HG03108 (cell line): ENCODE data around the gene MYH8.

Experiments
- ATAC-seq: cut with Tn5 transposase; IDR thresholded peaks from one replicate; pipeline ENCODE4 v1.9.1; 2021; ENCODE audit warnings: moderate library complexity; ENCODE audit not compliant: unreplicated experiment

Gene MYH8

DNA sequence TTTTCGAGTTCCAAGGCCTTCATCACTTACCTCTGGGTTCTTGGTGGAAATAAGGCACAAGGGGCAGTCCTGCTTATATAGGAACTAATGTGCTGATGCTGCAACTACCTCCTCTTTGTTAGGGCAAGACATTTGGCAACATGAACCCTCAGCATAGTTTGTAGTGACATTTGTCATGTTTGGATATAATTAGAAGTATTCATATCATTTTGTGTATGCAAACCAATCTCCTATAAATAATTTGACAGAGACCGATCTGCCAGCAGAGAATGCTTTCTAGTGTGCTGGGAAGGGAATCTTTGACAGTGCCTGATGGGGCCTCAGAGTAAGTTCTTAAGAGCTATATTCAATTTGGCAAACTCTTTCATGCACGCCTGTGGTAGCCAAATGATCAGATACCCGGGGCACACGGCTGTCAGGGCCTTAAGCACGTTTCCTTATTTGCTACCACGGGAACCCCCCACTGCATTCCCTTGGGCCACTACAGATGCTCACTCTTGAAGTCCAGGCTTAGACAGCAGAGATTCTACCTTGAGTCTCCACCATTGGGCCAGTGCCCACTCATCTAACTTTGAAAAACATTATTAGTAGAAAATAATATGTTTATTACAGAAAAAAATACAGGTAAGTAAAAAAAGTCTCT is at the start of gene MYH8:
Gene MYH8 (minus strand): TSS at position 51 of the 643 bp plus-strand sequence. CDS start 1,723 bp downstream, outside the sequence.
- no peak for ATAC-seq

DNA sequence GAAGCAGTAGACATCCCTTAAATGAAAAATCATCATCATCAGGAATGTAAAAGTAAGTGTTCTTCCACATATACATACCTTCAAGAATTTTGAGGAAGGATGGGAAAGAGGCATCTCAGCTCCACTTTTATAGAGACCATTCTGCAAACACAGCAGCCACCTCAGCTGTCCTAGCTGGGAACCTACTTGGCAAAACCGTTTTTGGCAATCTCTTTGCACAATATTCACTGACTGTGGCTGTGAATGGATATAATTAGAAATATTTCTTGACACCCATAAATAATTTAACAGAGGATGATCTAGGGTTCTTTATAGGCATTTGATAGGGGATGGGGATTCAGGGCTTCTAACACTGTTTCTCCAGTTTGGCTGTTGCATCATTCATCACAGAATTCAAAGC is 47.7 kb upstream of the MYH8 start, which contains the start of gene MYH4:
Gene MYH4 (minus strand): TSS at position 101 of the 400 bp plus-strand sequence. CDS start 2,814 bp downstream, outside the sequence.
- ATAC-seq: no peak

DNA sequence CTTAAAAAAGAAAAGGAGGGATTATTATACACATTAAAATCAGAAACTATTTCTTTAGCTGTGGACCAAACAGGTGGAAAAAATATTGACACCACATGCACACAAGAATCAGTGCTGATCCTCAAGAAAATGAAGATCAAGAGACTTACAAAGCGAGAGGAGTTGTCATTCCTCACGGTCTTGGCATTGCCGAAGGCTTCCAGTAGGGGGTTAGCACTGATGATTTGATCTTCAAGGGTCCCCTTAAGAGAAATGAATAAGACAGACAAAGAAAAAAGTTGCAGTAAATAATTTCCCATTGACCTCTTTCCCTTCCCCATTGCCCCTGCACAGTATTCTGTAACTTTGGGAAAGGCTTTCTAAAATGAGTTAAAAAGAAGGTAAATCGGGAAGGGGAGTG is 41.7 kb upstream of the MYH8 start:
- no peak for ATAC-seq

DNA sequence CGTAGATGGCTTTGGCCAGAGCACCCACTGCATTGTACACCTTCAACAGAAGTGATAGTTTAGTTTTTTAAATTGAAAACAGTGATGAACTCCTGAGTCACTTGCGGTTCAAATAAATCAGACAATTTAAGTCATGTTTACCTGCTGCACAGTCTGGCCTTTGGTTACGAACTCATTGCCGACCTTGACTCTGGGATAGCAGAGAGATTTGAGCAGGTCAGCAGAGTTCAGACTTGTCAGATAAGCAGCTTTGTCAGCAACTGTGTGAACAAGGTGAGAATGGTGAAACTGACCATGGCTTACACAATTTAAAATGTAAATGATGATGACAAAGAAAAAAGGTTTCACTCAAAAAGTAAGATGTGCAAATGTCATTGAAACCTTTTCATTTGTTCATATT is 38.3 kb upstream of the MYH8 start:
- no peak for ATAC-seq

DNA sequence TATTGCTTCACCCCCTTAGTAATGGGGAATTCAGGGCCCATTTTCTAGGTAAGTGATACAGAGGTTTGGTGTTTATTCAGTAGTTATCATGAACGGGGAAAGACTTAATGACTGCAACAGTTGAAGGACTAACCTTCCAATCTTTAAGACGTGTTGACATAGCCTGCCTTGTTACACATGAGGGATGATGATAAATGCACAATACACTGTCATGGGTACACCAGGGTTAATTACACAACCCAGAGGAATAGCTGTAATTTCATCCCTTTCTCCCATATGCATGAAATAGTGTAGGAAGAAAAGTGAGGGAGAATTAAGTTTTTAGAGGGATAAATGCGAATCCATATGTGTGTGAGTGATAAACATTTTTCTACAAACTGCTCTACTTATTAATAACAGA is 37.0 kb upstream of the MYH8 start:
- ATAC-seq: no peak

DNA sequence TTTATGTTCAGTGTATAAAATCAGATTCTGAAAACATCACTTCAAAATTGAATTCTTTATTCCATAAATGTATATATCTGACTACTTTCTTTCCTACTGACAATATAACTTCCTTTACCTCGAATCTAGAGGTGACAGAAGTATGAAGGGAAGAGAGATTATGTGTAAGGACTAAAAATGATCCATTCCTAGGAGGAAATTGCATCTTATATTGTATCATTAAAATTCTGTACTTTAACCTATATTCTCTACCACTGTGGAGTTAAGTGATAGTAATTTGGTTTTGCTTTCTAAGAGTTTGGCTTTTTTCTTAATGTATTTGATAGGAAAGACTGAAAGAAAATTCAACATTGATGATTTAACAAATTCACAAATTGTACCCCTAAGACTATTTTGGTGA is 36.2 kb upstream of the MYH8 start:
- ATAC-seq: no peak

DNA sequence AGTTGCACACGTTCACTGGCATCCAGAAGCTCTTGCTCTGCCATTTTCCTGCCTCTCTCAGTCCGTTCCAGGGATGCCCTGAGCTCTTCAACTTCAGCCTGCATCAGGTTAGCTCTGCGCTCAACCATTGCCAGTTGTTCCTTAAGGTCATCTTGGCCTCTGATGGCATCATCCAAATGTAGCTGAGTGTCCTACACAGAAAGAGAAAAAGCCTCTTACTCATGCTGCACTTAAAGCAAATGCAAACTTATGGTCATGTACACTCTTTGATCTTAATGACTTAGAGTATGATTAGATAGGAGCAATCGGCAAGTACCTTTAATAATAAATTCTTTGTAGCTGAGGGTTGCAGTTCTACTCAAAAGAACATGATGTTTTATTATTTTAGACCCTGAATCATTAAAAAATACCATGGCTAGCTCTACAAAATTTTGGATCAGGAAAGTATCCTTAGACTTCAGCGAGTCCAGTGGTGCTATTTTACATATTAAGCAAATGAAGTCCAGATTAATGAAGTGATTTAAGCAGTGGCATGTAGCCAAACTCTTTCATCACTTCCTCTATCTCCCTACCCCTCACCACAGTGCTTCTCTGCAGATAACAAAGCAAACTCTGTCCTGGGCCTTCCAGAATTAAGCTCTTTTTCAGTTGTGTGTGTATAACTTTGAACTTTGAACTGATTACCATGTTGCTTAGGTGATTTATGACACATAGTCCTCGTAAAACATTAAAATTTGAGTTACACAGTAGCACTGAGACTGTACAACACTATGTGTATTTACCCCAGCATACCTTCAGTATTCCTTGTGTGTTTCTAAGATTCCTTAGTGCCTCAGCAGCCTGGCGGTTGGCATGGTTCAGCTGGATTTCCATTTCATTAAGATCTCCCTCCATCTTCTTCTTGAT is 25.5 kb upstream of the MYH8 start:
- ATAC-seq: no peak

DNA sequence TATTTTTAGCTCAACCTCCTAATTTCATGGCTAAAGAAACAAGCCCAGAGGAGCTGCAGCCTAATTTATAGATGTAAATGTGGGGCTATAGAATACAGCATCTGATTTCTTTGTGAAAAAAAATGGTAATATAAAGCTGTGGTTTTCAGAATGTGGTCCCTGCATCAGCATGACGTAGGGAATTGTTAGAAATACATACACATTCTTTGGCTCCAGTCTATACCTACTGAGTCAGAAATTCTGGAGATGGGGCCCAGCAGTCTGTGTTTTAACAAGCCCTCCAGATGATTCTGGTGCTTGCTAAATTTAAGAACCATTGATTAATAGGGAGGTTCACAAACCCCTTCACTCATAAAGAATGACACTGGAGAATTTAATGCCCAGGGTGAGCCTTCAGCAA is 18.1 kb upstream of the MYH8 start:
- no peak for ATAC-seq

DNA sequence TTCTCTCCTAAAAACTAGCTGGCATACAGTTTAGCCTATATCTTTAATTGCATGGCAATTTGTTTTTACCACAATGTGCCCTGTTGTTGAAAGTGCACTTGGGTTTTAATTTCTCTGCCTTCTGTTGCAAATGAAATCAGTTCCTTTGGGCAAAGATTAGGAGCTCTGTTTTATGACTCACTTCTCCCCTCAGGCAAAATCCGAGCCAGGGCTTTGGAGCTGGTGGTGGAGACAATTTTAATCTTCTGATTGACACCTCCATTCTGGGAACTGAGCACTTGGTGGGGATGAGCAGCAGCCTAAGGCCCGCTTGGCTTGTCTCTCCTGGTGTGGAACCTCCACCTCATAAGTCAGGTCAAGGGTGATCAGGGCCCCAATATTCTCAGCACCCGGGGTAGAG is 13.3 kb upstream of the MYH8 start:
- ATAC-seq: no peak

DNA sequence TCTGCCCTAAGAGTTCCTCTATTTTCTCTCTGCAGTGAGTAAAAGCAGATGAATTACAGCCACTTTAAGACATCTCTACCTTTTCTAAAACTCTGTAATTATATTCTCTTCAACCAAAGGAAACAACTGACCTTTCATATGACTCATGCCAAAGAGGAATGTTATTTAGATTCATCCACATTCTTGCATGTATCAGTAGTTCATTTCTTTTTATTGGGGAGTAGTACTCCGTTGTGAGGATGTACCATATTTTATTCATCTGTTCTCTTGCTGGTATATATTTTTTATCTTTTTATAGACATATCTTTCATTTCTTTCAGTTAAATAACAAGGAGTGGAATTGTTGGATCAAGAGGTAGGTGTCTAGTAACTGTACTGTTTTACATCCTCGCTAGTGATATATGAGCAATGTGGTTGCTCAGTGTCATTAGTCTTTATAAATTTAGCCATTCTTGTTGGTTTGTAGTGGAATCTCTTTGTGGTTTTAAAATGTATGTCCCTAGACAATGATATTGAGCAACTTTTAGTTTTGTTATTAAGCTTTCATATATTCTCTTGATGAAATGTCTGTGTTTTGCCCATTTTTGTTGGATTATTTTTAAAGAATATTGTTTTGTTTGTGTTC is 7.8 kb upstream of the MYH8 start:
- ATAC-seq: no peak

DNA sequence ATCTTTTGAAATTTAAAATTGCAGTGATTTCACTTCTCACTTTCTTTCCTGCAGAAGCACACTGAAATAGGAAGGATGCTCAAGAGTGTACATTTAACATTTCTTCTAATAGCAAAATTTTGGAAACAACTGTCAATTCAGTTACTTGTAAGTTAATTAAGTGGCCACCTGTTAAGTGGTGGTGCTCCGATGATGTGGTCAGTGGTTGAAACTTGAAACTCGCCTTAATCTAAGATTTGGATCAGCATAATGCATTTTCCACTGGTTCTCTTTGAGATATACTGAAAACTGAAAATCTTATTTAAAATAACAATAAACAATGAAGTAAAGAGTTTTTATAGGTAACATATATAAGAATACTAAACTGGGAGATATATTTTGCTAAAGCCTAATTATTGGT is 7.0 kb upstream of the MYH8 start:
- no peak for ATAC-seq

DNA sequence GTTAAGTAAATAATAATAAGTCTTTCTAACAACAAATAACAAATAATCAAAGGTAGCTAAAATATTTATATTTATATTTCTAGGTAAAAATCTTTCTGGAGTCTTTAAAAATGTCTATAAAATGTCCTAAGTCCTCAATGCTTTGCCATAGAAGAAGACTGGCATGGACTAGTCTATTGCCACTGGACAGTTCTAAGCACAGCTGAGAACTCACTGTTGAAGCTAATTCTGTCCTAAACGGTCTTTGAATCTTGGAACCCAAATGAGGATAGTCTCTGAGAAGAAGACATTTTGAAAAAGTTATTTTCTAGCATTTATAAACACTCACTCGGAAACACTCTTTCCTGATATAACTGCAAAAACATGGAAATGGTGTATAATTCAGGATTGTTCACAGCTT is 539 bp downstream of the MYH8 start:
- ATAC-seq: no peak

DNA sequence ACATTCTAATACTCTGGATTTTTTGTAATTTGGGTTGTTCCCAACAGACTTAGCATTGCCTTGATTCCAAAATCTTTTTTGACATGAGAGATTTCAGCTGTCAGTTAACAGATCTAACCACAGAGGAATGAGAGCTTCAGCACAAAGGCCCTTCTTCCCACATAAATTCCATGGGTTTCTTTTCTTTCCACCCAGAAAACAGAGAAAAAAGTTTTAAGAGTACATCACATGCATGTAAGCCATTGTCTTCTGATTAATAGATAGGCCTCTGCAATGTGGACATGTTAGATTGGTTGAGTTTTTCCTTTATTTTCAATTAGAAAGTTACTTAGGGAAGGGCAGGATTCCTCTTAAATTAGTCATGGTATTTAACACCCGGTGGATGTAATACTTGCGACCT is 939 bp downstream of the MYH8 start:
- ATAC-seq: no peak

DNA sequence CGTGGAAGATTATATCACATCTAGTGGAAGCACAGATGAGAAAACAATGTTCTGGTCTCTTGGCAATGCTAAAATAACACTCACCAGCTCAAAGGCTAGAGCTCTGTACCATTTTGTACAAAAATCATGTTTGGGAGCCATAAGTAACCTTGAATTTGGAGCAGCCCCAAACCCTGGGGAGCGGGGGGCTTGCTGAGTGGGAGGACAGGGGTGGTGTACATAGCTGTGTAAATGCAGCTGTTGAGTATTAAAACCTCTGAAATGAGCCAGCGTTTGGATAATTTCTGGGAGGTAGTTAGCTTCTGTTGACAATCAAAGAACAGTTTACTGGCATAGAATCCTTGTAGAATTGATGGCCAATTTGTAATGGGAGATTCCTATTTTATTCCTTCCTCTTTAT is 4.3 kb downstream of the MYH8 start:
- ATAC-seq: no peak

DNA sequence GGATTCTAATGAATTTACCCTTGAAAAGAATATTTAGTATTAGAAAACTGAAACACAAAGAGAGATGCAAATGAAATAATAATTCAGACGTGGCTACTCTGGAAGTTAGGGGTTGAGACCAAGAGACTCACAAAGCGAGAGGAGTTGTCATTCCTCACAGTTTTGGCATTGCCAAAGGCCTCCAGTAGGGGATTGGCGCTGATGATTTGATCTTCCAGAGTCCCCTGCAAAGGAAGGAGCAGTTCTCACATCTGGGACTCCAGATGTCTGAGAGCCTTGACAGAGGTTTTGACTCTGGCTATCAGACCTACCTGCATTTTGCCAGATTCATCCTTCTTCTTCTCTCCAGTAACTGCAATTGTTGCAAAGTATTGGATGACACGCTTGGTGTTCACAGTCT is 6.6 kb downstream of the MYH8 start:
- no peak for ATAC-seq

DNA sequence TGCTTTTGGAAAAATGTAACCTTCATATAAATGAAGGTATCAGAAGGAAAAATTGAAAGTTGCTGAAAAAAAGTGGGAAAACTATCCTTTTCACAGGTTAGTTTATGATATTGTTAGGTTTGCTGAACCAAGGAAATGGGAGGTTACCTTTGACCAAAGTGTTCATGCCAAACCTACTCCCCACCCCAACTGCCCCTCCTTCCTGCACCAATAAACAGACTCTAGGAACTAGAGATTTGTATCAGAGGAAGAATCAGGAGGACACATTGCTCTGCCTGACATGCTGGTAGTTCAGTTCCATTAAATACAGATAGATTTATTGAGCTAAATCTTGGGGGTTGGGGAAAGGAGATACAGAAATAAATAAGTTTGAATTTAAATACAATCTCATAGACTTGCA is 18.2 kb downstream of the MYH8 start:
- ATAC-seq: no peak

DNA sequence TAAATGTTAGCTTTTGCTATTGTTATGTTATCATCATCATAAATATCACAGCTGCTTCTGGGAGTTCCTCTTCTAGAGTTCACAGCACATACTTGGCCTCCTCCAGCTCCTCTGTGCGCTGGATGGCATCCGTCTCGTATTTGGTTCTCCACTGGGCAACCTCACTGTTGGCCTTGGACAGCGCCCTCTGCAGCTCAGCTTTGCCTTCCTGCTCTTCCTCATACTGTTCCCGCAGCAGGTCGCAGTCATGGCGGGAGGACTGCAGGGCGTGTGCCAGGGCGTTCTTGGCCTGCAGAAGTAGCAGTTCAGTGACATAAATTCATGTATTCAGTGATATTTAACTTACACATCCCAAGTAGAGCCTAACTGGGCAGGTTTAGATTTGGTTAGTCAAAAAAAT is 23.4 kb downstream of the MYH8 start:
- ATAC-seq: no peak

DNA sequence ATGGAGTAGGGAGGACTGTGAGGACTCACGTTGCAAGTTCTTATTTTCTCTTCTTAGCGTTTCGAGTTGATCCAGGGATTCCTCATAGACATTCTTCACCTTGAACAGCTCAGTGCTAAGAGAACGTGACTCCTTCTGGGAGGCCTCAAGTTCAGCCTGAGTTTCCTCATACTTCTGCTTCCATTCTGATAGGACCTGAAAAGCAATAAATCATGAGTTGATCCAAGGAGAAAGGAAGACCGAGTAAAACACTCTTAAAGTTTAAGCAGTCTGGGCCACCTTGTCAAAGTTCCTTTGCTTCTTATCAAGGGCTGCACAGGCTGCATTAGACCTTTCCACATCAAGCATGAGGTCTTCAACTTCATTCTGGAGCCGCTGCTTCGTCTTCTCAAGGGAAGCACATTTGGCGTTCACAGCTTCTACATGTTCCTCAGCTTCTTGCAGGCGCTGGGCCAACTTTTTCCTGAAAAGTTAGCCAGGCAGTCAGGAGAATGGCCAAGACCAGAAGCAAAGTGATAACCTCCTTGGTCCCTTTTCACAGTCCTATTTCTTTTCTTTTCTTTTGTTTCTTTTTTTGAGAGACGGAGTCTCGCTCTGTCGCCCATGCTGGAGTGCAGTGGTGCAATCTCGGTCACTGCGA is 25.1 kb downstream of the MYH8 start:
- no peak for ATAC-seq

DNA sequence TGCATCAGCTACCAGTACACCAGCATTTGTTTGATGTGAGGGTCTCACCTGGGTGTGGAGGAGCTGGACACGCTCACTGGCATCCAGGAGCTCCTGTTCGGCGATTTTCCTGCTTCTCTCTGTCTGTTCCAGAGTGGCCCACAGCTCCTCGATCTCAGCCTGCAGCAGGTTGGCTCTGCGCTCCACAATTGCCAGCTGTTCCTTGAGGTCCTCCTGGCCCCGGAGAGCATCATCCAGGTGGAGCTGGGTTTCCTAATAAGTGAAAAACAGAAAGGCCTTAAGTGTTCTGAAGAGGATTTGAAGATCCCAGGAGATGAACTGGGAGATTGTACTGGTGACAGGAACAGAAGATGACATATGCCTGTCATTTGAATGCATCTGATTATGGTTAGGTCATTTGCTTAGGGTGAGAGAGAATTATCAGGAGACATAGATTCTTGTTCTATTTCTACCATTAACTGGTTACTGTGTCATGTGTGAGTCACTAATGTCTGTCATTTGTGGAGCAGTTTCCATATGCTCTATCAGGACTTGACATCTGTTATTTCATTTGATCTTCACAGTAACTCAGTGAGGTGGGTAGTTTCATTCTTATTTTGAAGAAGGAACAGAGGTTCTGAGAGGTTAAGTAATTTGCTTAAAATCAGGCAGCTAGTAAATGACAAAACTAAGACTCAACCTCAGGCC is 27.4 kb downstream of the MYH8 start:
- no peak for ATAC-seq

DNA sequence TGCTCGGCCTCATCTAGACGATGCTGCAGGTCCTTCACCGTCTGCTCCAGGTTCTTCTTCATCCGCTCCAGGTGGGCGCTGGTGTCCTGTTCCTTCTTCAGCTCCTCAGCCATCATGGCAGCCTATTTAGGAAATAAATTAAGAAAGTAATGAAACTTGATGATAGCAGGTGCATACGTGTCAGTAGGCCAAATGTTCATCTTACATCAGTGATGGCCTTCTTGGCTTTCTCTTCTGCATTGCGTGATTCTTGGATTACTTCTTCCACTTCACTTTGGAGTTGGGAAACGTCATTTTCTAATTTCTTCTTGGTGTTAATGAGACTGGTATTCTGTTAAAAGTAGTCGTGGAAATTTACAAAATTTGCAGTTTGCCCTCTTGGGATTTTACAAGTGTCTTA is 28.9 kb downstream of the MYH8 start:
- ATAC-seq: no peak

DNA sequence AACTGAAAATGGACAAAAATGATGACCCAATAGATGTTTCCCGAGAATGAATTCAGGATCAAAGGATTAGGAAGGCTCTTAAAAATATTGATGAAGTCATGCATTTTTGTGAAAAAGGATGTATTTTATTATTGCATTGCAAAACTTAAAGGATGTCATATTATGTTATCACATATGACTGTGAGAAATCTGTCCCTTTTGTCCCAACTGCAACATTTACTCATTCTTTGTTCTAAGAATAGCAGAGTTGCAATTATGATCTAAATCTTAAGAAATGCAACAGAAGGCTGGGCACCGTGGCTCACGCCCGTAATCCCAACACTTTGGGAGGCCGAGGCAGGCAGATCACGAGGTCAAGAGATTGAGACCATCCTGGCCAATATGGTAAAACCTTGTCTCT is 35.9 kb downstream of the MYH8 start:
- no peak for ATAC-seq
